ENCODE results near the gene VENTX. TPM values are rescaled to one million over a fixed set of nuclear protein-coding genes. Genes with fewer than 3 reads are reported as not detected.

VENTX gene
- total and polyA plus RNA-seq, 2 of the 4 experiments (the other 2 are of a cell fraction) = not detected

DNA sequence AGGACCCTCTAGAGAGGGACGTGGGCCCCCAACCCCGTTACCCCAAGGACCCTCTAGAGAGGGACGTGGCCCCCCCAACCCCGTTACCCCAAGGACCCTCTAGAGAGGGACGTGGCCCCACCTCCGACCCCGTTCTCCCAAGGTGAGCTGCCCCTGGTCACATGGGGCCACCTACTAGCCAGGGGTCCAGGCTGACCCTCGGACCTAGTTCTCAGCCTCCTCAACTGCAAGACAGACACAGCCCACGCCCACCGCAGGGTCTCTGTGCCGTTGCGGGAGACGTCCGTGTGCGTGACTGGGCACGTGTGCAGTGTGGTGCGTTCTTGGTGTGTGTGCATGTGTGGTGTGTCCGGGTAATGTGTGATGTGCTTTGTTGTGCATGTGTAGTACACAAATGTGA, 29.2 kb upstream of the VENTX start:
- no peak overlapping the region for H3K23ac ChIP-seq (ENCODE audit: low read depth, low read length)
- CTCF ChIA-PET = no interaction called here
- H3K27ac ChIP-seq (ENCODE audit: insufficient read depth, low read length) = no peak overlapping the region
- H2AK5ac ChIP-seq (ENCODE audit: low read depth, low read length) = no peak overlapping the region
- H2BK5ac ChIP-seq (ENCODE audit: low read depth, low read length, poor library complexity, severe bottlenecking) = no peak overlapping the region
- H3K27me3 ChIP-seq (ENCODE audit: control insufficient read depth, insufficient read depth, low read length) = no peaks in the 10 kb centered on the region
- DNase-seq (no peak), ATAC-seq (ENCODE audit: low read depth) (no peak)
- H2BK15ac ChIP-seq (ENCODE audit: low read depth, low read length) = no peak overlapping the region
- H4K5ac ChIP-seq (ENCODE audit: low read depth, low read length) = no peak overlapping the region
- H2BK120ac ChIP-seq (ENCODE audit: low read depth, low read length) = no peak overlapping the region
- no peak overlapping the region for H3K14ac ChIP-seq (replicated peaks; ENCODE audit: low read depth, low read length)
- WGBS, 2 experiments (ENCODE audit: extremely low coverage in 2 of 2, insufficient read length in 1 of 2) = 88% methylated on average over 6 of the region's 18 CpGs; no CpG with 5 or more reads in 1 of the 2 experiments
- POLR2A ChIA-PET (ENCODE audit: unreplicated experiment) = no interaction called here
- no peak overlapping the region for H4K8ac ChIP-seq (ENCODE audit: low read depth in 2 of 2, low read length in 2 of 2)
- H3K9me1 ChIP-seq (ENCODE audit: insufficient read depth, low read length) = no peaks in the 10 kb centered on the region
- in situ Hi-C loops (cut with MboI; ENCODE audit: low sequenced_read_pairs) (no loop called here), intact Hi-C loops (cut with micrococcal nuclease) (no loop called here), dilution Hi-C loops (cut with HindIII; ENCODE audit: low sequenced_read_pairs, unreplicated experiment) (no loop called here)
- no peaks in the 10 kb centered on the region for H3K36me3 ChIP-seq (ENCODE audit: control insufficient read depth, insufficient read depth, low read length)
- H3K9ac ChIP-seq (ENCODE audit: low read depth, low read length) = no peak overlapping the region
- no peak overlapping the region for H3K4me3 ChIP-seq (ENCODE audit: insufficient read depth, low read depth, low read length)
- no peak overlapping the region for H2BK20ac ChIP-seq (ENCODE audit: low read depth, low read length)
- peak overlapping the region; percentile 42 for H2AK9ac ChIP-seq (replicated peaks; ENCODE audit: low read depth, low read length, poor library complexity)
- H3K4me1 ChIP-seq (ENCODE audit: control insufficient read depth, insufficient read depth, low read length) = no peaks in the 10 kb centered on the region
- H3K56ac ChIP-seq (ENCODE audit: extremely low read depth, insufficient read depth, low read length) = no peak overlapping the region
- H4K91ac ChIP-seq (ENCODE audit: insufficient read depth, low read depth, low read length) = no peak overlapping the region
- BruUV-seq (replicated peaks) = no TSS peak
- H4K20me1 ChIP-seq (ENCODE audit: insufficient read depth, low read length) = no peaks in the 10 kb centered on the region
- no peak overlapping the region for H2AFZ ChIP-seq (replicated peaks; ENCODE audit: low read length, poor library complexity)
- H3K4ac ChIP-seq (ENCODE audit: low read depth, low read length) = no peak overlapping the region
- no peaks in the 10 kb centered on the region for H3K79me1 ChIP-seq (ENCODE audit: low read depth in 1 of 2, low read length in 2 of 2)
- TF ChIP-seq CEBPB (IDR thresholded peaks at IDR 0.05; ENCODE audit: low read depth, low read length) = no peak
- TF ChIP-seq MXI1 (IDR thresholded peaks at IDR 0.05; ENCODE audit: borderline replicate concordance, low read depth, low read length) = no peak
- TF ChIP-seq, protein P1, sequence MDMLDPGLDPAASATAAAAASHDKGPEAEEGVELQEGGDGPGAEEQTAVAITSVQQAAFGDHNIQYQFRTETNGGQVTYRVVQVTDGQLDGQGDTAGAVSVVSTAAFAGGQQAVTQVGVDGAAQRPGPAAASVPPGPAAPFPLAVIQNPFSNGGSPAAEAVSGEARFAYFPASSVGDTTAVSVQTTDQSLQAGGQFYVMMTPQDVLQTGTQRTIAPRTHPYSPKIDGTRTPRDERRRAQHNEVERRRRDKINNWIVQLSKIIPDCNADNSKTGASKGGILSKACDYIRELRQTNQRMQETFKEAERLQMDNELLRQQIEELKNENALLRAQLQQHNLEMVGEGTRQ (IDR thresholded peaks at IDR 0.05; ENCODE audit: low read depth, low read length) = no peak
- TF ChIP-seq, protein P2, sequence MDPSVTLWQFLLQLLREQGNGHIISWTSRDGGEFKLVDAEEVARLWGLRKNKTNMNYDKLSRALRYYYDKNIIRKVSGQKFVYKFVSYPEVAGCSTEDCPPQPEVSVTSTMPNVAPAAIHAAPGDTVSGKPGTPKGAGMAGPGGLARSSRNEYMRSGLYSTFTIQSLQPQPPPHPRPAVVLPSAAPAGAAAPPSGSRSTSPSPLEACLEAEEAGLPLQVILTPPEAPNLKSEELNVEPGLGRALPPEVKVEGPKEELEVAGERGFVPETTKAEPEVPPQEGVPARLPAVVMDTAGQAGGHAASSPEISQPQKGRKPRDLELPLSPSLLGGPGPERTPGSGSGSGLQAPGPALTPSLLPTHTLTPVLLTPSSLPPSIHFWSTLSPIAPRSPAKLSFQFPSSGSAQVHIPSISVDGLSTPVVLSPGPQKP (IDR thresholded peaks at IDR 0.05; ENCODE audit: borderline replicate concordance, low read depth, low read length) = no peak
- no peak for TF ChIP-seq CHD1 (IDR thresholded peaks at IDR 0.05; ENCODE audit: low read depth, low read length)
- TF ChIP-seq RAD21 (IDR thresholded peaks at IDR 0.05; ENCODE audit: low read length) = no peak
- no peak for TF ChIP-seq NFE2L2 (IDR thresholded peaks at IDR 0.05; ENCODE audit: low read depth, low read length)
- no peak for TF ChIP-seq BHLHE40 (IDR thresholded peaks at IDR 0.05; ENCODE audit: low read depth, low read length)
- no peak for TF ChIP-seq MAFK (IDR thresholded peaks at IDR 0.05; ENCODE audit: low read depth, low read length)
- TF ChIP-seq RCOR1 (IDR thresholded peaks at IDR 0.05; ENCODE audit: insufficient replicate concordance, low read length) = no peak
- no peak for TF ChIP-seq SMC3 (IDR thresholded peaks at IDR 0.05; ENCODE audit: low read depth, low read length)
- no peak for TF ChIP-seq FOS (IDR thresholded peaks at IDR 0.05; ENCODE audit: low read depth, low read length)
- TF ChIP-seq, protein P3, sequence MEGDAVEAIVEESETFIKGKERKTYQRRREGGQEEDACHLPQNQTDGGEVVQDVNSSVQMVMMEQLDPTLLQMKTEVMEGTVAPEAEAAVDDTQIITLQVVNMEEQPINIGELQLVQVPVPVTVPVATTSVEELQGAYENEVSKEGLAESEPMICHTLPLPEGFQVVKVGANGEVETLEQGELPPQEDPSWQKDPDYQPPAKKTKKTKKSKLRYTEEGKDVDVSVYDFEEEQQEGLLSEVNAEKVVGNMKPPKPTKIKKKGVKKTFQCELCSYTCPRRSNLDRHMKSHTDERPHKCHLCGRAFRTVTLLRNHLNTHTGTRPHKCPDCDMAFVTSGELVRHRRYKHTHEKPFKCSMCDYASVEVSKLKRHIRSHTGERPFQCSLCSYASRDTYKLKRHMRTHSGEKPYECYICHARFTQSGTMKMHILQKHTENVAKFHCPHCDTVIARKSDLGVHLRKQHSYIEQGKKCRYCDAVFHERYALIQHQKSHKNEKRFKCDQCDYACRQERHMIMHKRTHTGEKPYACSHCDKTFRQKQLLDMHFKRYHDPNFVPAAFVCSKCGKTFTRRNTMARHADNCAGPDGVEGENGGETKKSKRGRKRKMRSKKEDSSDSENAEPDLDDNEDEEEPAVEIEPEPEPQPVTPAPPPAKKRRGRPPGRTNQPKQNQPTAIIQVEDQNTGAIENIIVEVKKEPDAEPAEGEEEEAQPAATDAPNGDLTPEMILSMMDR (conservative IDR thresholded peaks at IDR 0.05; ENCODE audit: low read depth, low read length) = no peak
- no peak for TF ChIP-seq MAZ (IDR thresholded peaks at IDR 0.05; ENCODE audit: borderline replicate concordance, low read depth, low read length)
- TF ChIP-seq POLR2A (IDR thresholded peaks at IDR 0.05; ENCODE audit: low read depth, low read length) = no peak
- no peak for TF ChIP-seq RFX5 (IDR thresholded peaks at IDR 0.05; ENCODE audit: low read depth, low read length)
- H3K18ac ChIP-seq (ENCODE audit: low read depth, low read length) = no peak overlapping the region
- no peaks in the 10 kb centered on the region for H3K9me3 ChIP-seq (ENCODE audit: control insufficient read depth, insufficient read depth, low read length)
- no peak overlapping the region for H3K4me2 ChIP-seq (ENCODE audit: low read depth, low read length)
